OCI-LY7 (cell line): ENCODE measurements around the gene HERC5. TPM values are rescaled to one million over a fixed set of nuclear protein-coding genes. Genes with fewer than 3 reads are reported as not detected.

ENCODE experiments used
- BruUV-seq: library from RNA; stranded (reverse); fragments of 400-500 nt; replicated peaks from 2 replicates; lab custom pipeline; 2021; lab: Mats Ljungman, UMichigan
- CTCF ChIA-PET: fragments of 300-600 bp; sonication (Branson Sonifier 250); formaldehyde crosslinking; loops from one replicate; lab custom pipeline; 2022; ENCODE audit warnings: antibody characterized with exemption; ENCODE audit not compliant: unreplicated experiment; lab: Charles Lee
- POLR2A ChIA-PET: fragments of 300-600 bp; sonication (Branson Sonifier 250); formaldehyde crosslinking; loops from one replicate; lab custom pipeline; 2022; ENCODE audit warnings: antibody characterized with exemption; lab: Charles Lee
- DNase-seq: peaks from one replicate; pipeline ENCODE4 v3.0.0-alpha.2; 2015; ENCODE audit warnings: low spot score
- H2AFZ ChIP-seq: fragments of 200-600 bp; sonication (generic), shearing (Covaris generic); 2 replicates; pipeline ENCODE4 v1.6.1; 2014; ENCODE audit warnings: mild to moderate bottlenecking, antibody characterized with exemption, low read length, moderate library complexity
- H3K27ac ChIP-seq: fragments of 200-600 bp; sonication (generic); 2 replicates; pipeline ENCODE4 v1.5.1; 2014; ENCODE audit warnings: mixed run types, low read depth, mild to moderate bottlenecking, moderate library complexity, low read length, inconsistent platforms; ENCODE audit not compliant: poor library complexity, severe bottlenecking
- H3K36me3 ChIP-seq: fragments of 200-600 bp; sonication (generic); 2 replicates; pipeline ENCODE4 v1.6.1; 2014; ENCODE audit warnings: mild to moderate bottlenecking, antibody characterized with exemption, low read length, moderate library complexity, mixed read lengths; ENCODE audit not compliant: insufficient read depth
- H3K4me1 ChIP-seq: fragments of 200-600 bp; sonication (generic); 2 replicates; pipeline ENCODE4 v1.5.1; 2014; ENCODE audit warnings: mild to moderate bottlenecking, low read length; ENCODE audit not compliant: insufficient read depth, poor library complexity, severe bottlenecking
- H3K4me2 ChIP-seq: fragments of 200-600 bp; sonication (generic); 2 replicates; pipeline ENCODE4 v1.6.1; 2014; ENCODE audit warnings: mild to moderate bottlenecking, low read length
- H3K4me3 ChIP-seq: fragments of 200-600 bp; sonication (generic); 2 replicates; pipeline ENCODE4 v1.5.1; 2014; ENCODE audit warnings: mild to moderate bottlenecking, low read depth, low read length; ENCODE audit not compliant: poor library complexity, severe bottlenecking
- H3K79me2 ChIP-seq: fragments of 200-600 bp; sonication (generic); 2 replicates; pipeline ENCODE4 v1.6.1; 2016; ENCODE audit warnings: low read depth, mild to moderate bottlenecking, low read length, moderate library complexity, mixed read lengths; ENCODE audit not compliant: insufficient read depth
- H3K9me2 ChIP-seq: fragments of 200-600 bp; sonication (generic); 2 replicates; pipeline ENCODE4 v1.6.1; 2016; ENCODE audit warnings: mild to moderate bottlenecking, low read length, mixed read lengths; ENCODE audit not compliant: insufficient read depth
- H3K9me3 ChIP-seq: fragments of 200-600 bp; sonication (generic); 2 replicates; pipeline ENCODE4 v1.6.1; 2014; ENCODE audit warnings: mild to moderate bottlenecking, mixed run types, low read length, mixed read lengths
- H4K20me1 ChIP-seq: fragments of 200-600 bp; sonication (generic); 2 replicates; pipeline ENCODE4 v1.6.1; 2014; ENCODE audit warnings: mild to moderate bottlenecking, antibody characterized with exemption, low read length, moderate library complexity, mixed read lengths; ENCODE audit not compliant: insufficient read depth
- EZH2phosphoT487 ChIP-seq: fragments of 200-600 bp; sonication (generic); IDR thresholded peaks from 2 replicates; pipeline ENCODE4 v1.6.1; 2018; ENCODE audit warnings: low read depth, borderline replicate concordance, mild to moderate bottlenecking, mixed run types, antibody characterized with exemption, low read length, moderate library complexity, mixed read lengths
- intact Hi-C: fragments of 100-400 bp; cut with micrococcal nuclease; formaldehyde crosslinking; loops from one replicate; pipeline ENCODE4 v1.10.0; 2022; ENCODE audit not compliant: unreplicated experiment
- total RNA-seq, 2 experiments: library from RNA; depleted of rRNA in 1 of 2; stranded (reverse); fragments of >200 nt in 1 of 2; shearing (Covaris generic) in 1 of 2; gene quantifications; 2 replicates each; pipeline ENCODE4 v1.2.3, GENCODE V29; 2014 to 2022
- TF ChIP-seq, protein P1 (sequence below): fragments of 200-600 bp; sonication (generic); conservative IDR thresholded peaks from 2 replicates; pipeline ENCODE4 v1.5.1; 2014; ENCODE audit warnings: mild to moderate bottlenecking, antibody characterized with exemption, low read length, moderate library complexity, mixed read lengths

Gene HERC5
- total RNA-seq, 2 experiments from 2014 or later, result not detected

DNA sequence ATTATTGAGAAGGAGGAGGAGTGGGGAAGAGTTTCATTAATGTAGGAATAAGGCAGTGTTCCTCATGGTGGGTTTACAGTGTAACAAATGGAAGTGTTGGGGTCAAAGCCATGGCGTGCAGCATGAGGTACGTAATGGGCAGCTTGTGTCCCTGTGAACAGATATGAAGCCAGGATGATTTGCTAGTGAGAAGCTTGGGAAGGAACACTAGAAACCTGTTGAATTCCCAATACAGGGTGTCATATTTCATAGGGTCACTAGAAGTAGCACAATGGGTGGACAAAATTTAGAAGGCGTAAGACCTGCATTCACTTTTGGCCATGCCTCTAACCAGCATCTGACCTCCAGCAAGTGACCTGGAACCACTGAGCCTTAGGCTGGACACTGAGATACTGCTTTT, 59.8 kb downstream of the HERC5 start:
- no peaks in the 10 kb centered on the region for H4K20me1 ChIP-seq
- no peaks in the 10 kb centered on the region for H3K9me2 ChIP-seq
- H2AFZ ChIP-seq, result no peak overlapping the region
- intact Hi-C loops, result loop anchor here (1.0 to 5.0 kb wide), 3 partner anchors 54 to 839 kb away; no protein-coding TSS in a partner anchor
- ChIA-PET POLR2A (interaction anchor here (0.6 to 1.2 kb wide), 2 partner anchors 341 to 957 kb away, joined by 3 read pairs; no protein-coding TSS in a partner anchor), CTCF (interaction anchor here (1.7 kb wide), 1 partner anchor 298 kb away, joined by 11 read pairs; no protein-coding TSS in a partner anchor)
- no peaks in the 10 kb centered on the region for H3K4me1 ChIP-seq
- no peaks in the 10 kb centered on the region for H3K9me3 ChIP-seq
- no peak for TF ChIP-seq EZH2phosphoT487
- TF ChIP-seq, protein P1, sequence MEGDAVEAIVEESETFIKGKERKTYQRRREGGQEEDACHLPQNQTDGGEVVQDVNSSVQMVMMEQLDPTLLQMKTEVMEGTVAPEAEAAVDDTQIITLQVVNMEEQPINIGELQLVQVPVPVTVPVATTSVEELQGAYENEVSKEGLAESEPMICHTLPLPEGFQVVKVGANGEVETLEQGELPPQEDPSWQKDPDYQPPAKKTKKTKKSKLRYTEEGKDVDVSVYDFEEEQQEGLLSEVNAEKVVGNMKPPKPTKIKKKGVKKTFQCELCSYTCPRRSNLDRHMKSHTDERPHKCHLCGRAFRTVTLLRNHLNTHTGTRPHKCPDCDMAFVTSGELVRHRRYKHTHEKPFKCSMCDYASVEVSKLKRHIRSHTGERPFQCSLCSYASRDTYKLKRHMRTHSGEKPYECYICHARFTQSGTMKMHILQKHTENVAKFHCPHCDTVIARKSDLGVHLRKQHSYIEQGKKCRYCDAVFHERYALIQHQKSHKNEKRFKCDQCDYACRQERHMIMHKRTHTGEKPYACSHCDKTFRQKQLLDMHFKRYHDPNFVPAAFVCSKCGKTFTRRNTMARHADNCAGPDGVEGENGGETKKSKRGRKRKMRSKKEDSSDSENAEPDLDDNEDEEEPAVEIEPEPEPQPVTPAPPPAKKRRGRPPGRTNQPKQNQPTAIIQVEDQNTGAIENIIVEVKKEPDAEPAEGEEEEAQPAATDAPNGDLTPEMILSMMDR, result no peak
- no peaks in the 10 kb centered on the region for H3K79me2 ChIP-seq
- no peak overlapping the region for H3K27ac ChIP-seq
- H3K4me3 ChIP-seq, result no peak overlapping the region
- H3K4me2 ChIP-seq, result no peak overlapping the region
- no TSS peak for BruUV-seq
- peaks cover 13% of the 10 kb centered on the region for H3K36me3 ChIP-seq
- no peak for DNase-seq

DNA sequence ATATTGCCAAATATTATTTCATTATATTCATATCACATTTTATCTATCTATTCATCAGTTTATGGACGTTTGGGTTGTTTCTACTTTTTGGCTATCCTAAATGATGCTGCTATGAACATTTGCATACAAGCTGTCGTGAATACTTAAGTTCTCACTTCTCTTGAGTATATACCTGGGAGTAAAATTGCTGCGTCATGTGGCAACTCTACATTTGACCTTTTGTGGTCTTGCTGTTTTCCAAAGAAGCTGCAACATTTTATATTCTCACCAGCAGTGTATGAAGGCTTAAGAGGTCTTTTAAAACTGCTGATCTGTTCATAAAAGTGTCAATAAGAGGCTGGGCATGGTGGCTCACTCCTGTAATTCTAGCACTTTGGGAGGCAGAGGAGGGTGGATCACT, 60.9 kb downstream of the HERC5 start:
- intact Hi-C loops, result loop anchor here (1.0 to 5.0 kb wide), 3 partner anchors 56 to 841 kb away; no protein-coding TSS in a partner anchor
- Histone ChIP-seq H3K36me3 (peaks cover 13% of the 10 kb centered on the region), H3K9me2 (no peaks in the 10 kb centered on the region), H3K79me2 (peaks cover 9% of the 10 kb centered on the region; the same call in 1 of the 2 replicates), H3K4me3 (no peak overlapping the region), H2AFZ (no peak overlapping the region), H4K20me1 (no peaks in the 10 kb centered on the region), H3K9me3 (no peaks in the 10 kb centered on the region), H3K4me1 (no peaks in the 10 kb centered on the region), H3K4me2 (no peak overlapping the region), H3K27ac (no peak overlapping the region)
- CTCF ChIA-PET, result no interaction called here
- no peak for DNase-seq
- BruUV-seq, result no TSS peak
- TF ChIP-seq, protein P1, result no peak
- no peak for TF ChIP-seq EZH2phosphoT487
- POLR2A ChIA-PET, result interaction anchor here (1.2 kb wide), 1 partner anchor 340 kb away, joined by 3 read pairs; no protein-coding TSS in a partner anchor

- CTCF ChIA-PET, result no interaction called here
- intact Hi-C loops, result loop anchor here (5.0 kb wide), 2 partner anchors 57 to 842 kb away; no protein-coding TSS in a partner anchor
- Histone ChIP-seq H4K20me1 (no peaks in the 10 kb centered on the region), H3K4me3 (no peak overlapping the region), H2AFZ (no peak overlapping the region), H3K4me1 (no peaks in the 10 kb centered on the region), H3K36me3 (peaks cover 13% of the 10 kb centered on the region), H3K27ac (no peak overlapping the region), H3K9me2 (no peaks in the 10 kb centered on the region), H3K4me2 (no peak overlapping the region), H3K79me2 (peaks cover 11% of the 10 kb centered on the region; the same call in 1 of the 2 replicates), H3K9me3 (no peaks in the 10 kb centered on the region)
- no peak for DNase-seq
- no TSS peak for BruUV-seq
- POLR2A ChIA-PET, result interaction anchor here (0.9 kb wide), 1 partner anchor 111 kb away, joined by 3 read pairs; no protein-coding TSS in a partner anchor
- no peak for TF ChIP-seq EZH2phosphoT487
- TF ChIP-seq, protein P1, result no peak
These were observed 62.0 kb downstream of the HERC5 start for GRCh38 chr4:88518911-88519310.
